ENCODE results near the gene CHST13.
A peak's percentile ranks its signal among the peaks of the same experiment; 100 is the strongest.

The CHST13 gene

DNA sequence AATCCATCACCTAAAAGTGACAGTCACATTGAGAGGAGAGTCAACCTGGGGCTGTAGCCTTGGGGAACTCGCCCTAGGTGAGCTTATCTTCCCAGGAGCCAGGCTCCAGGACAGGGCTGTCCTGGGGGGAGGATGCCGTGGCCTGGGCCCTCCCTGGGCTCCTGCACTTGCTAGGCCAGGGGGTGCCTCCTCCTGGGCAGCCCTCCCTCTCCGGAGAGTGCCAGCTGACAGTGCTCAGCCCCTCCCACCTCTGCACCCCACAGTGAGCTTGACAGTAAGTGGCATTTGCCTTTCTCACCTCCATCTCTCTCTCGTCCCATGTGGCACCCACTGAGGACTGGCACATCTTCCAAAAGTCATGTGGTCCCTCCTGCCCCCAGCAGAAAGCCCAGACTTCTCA lies 25.5 kb upstream of the CHST13 start:
- peaks cover 58% of the 10 kb centered on the region for H3K4me1 ChIP-seq (ENCODE audit: insufficient read depth, low read length)
- no peaks in the 10 kb centered on the region for H3K36me3 ChIP-seq (ENCODE audit: insufficient read depth, low read length)
- H4K20me1 ChIP-seq (ENCODE audit: insufficient read depth, low read length) = 0 out of 2 replicates have a peak, but pooled peaks cover 4% of the 10 kb centered on the region

DNA sequence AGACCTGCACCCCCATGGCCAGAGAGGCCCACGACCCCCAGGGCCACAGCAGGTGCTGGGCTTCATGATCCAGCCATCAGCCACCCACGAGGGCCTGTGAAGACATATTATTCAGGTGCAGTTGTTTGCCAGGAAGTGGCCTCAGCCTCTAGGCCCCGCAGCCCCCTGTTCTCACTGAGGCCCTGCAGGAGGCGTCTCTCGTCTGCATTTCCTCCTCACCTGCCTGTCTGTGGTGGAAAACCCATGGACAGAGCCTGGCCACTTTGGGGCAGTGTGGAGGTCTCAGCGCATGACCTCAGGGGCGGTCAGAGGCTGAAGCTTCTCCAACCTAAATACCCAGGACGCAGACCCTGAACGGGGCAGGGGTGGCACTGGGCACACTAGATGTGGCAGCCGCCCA lies 25.0 kb upstream of the CHST13 start:
- peak; percentile 32 for DNase-seq
- H3K4me3 ChIP-seq (ENCODE audit: low read depth in 1 of 2, low read length in 2 of 2) = no peak overlapping the region
- no peaks in the 10 kb centered on the region for H3K79me2 ChIP-seq (ENCODE audit: insufficient read depth, low read length)
- H4K20me1 ChIP-seq (ENCODE audit: insufficient read depth, low read length) = 0 out of 2 replicates have a peak, but pooled peaks cover 4% of the 10 kb centered on the region
- peaks cover 53% of the 10 kb centered on the region for H3K4me1 ChIP-seq (ENCODE audit: insufficient read depth, low read length)
- H3K9me3 ChIP-seq (ENCODE audit: insufficient read depth, low read length, severe bottlenecking) = no peaks in the 10 kb centered on the region
- no peak overlapping the region for H3K9ac ChIP-seq (ENCODE audit: low read depth, low read length)
- H3K27me3 ChIP-seq (ENCODE audit: insufficient read depth, low read length, poor library complexity) = peaks cover 3% of the 10 kb centered on the region
- H2AFZ ChIP-seq (ENCODE audit: low read depth, low read length) = 0 out of 2 replicates have a peak overlapping the region, but pooled peaks have one; percentile 49
- H3K27ac ChIP-seq (ENCODE audit: low read length) = peak overlapping the region; percentile 50
- no peak overlapping the region for H3K4me2 ChIP-seq (ENCODE audit: insufficient read depth, low read length)
- no peak for ATAC-seq (ENCODE audit: insufficient read depth, low read depth)
- no peaks in the 10 kb centered on the region for H3K36me3 ChIP-seq (ENCODE audit: insufficient read depth, low read length)
- TF ChIP-seq EZH2 (IDR thresholded peaks at IDR 0.05; ENCODE audit: borderline replicate concordance, low read depth, low read length, severe bottlenecking) = no peak
- TF ChIP-seq, protein P1, sequence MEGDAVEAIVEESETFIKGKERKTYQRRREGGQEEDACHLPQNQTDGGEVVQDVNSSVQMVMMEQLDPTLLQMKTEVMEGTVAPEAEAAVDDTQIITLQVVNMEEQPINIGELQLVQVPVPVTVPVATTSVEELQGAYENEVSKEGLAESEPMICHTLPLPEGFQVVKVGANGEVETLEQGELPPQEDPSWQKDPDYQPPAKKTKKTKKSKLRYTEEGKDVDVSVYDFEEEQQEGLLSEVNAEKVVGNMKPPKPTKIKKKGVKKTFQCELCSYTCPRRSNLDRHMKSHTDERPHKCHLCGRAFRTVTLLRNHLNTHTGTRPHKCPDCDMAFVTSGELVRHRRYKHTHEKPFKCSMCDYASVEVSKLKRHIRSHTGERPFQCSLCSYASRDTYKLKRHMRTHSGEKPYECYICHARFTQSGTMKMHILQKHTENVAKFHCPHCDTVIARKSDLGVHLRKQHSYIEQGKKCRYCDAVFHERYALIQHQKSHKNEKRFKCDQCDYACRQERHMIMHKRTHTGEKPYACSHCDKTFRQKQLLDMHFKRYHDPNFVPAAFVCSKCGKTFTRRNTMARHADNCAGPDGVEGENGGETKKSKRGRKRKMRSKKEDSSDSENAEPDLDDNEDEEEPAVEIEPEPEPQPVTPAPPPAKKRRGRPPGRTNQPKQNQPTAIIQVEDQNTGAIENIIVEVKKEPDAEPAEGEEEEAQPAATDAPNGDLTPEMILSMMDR (IDR thresholded peaks at IDR 0.05; ENCODE audit: borderline replicate concordance, extremely low read depth, low read length, poor library complexity, severe bottlenecking) = peak; percentile 35

More for the DNA sequence above, 25.5 kb upstream of the CHST13 start:
- DNase-seq = no peak
- H3K27me3 ChIP-seq (ENCODE audit: insufficient read depth, low read length, poor library complexity) = peaks cover 3% of the 10 kb centered on the region
- TF ChIP-seq, protein P1 (IDR thresholded peaks at IDR 0.05; ENCODE audit: borderline replicate concordance, extremely low read depth, low read length, poor library complexity, severe bottlenecking) = no peak
- TF ChIP-seq EZH2 (IDR thresholded peaks at IDR 0.05; ENCODE audit: borderline replicate concordance, low read depth, low read length, severe bottlenecking) = no peak
- peak overlapping the region; percentile 50 for H3K27ac ChIP-seq (ENCODE audit: low read length)
- H3K9me3 ChIP-seq (ENCODE audit: insufficient read depth, low read length, severe bottlenecking) = no peaks in the 10 kb centered on the region
- H3K9ac ChIP-seq (ENCODE audit: low read depth, low read length) = no peak overlapping the region
- no peaks in the 10 kb centered on the region for H3K79me2 ChIP-seq (ENCODE audit: insufficient read depth, low read length)
- no peak overlapping the region for H3K4me3 ChIP-seq (ENCODE audit: low read depth in 1 of 2, low read length in 2 of 2)
- H2AFZ ChIP-seq (ENCODE audit: low read depth, low read length) = no peak overlapping the region
- no peak overlapping the region for H3K4me2 ChIP-seq (ENCODE audit: insufficient read depth, low read length)
- no peak for ATAC-seq (ENCODE audit: insufficient read depth, low read depth)

DNA sequence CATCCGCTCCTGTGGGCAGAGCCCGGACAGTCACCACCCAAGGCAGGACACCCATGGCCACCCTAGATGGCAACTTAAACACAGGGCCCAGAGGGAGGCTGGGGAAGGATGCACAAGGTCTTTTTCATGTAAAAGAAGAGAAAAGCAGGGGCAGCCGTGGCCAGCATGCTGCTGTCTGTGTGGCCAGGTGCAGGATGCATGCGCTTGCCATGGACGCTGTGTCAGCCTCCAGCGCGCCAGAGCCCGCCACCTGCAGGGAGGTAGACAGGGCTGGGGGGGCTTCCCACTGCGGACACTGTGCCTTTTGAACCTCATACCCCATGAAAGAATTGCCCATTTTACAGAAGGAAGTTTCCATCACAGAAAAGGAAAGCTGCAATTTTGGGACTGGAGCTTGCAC lies 24.6 kb upstream of the CHST13 start:
- Histone ChIP-seq H3K36me3 (ENCODE audit: insufficient read depth, low read length) (no peaks in the 10 kb centered on the region), H3K27me3 (ENCODE audit: insufficient read depth, low read length, poor library complexity) (no peaks in the 10 kb centered on the region), H4K20me1 (ENCODE audit: insufficient read depth, low read length) (0 out of 2 replicates have a peak, but pooled peaks cover under 1% of the 10 kb centered on the region), H3K4me1 (ENCODE audit: insufficient read depth, low read length) (peaks cover 48% of the 10 kb centered on the region), H3K79me2 (ENCODE audit: insufficient read depth, low read length) (no peaks in the 10 kb centered on the region), H3K9ac (ENCODE audit: low read depth, low read length) (no peak overlapping the region), H2AFZ (ENCODE audit: low read depth, low read length) (no peak overlapping the region), H3K4me2 (ENCODE audit: insufficient read depth, low read length) (no peak overlapping the region), H3K27ac (ENCODE audit: low read length) (peak overlapping the region; percentile 50; the same call in 1 of the 2 replicates), H3K4me3 (ENCODE audit: low read depth in 1 of 2, low read length in 2 of 2) (no peak overlapping the region), H3K9me3 (ENCODE audit: insufficient read depth, low read length, severe bottlenecking) (no peaks in the 10 kb centered on the region)
- DNase-seq (no peak), ATAC-seq (ENCODE audit: insufficient read depth, low read depth) (no peak)
- TF ChIP-seq, protein P1 (IDR thresholded peaks at IDR 0.05; ENCODE audit: borderline replicate concordance, extremely low read depth, low read length, poor library complexity, severe bottlenecking) = no peak
- no peak for TF ChIP-seq EZH2 (IDR thresholded peaks at IDR 0.05; ENCODE audit: borderline replicate concordance, low read depth, low read length, severe bottlenecking)
